ENCODE results near the gene ITGB2. TPM values are rescaled to one million over a fixed set of nuclear protein-coding genes. Genes with fewer than 3 reads are reported as not detected.
A peak's percentile ranks its signal among the peaks of the same experiment; 100 is the strongest.

The ITGB2 gene
- total and polyA plus RNA-seq, 4 donors = 19.2 to 36.7 (median 27.8) TPM

DNA sequence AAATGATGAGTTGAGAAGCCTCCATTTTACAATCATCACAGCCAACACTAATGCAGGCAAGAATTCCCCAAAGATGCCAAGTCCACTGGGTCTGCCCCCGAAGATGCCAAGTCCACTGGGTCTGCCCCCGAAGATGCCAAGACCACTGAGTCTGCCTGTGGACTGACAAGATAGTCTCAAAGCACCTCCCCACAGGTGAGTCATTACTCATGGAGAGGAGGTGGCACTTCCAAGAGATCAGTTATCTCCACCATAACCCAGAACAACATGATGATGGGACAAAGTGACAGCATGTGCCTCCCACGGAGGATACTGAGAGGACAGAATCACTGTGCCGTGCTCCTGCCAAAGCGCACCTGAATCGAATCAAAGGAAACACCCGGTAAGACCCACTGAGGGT, 52.0 kb downstream of the ITGB2 start:
- H3K9me3 ChIP-seq (ENCODE audit: control insufficient read depth, insufficient read depth, low read length) = no peaks in the 10 kb centered on the region
- no peak overlapping the region for H3K27ac ChIP-seq (ENCODE audit: low read depth, low read length)
- no peak for DNase-seq (ENCODE audit: low read depth in 4 of 6, low spot score in 6 of 6)
- H3K4me3 ChIP-seq (ENCODE audit: low read depth, low read length) = no peak overlapping the region
- no peaks in the 10 kb centered on the region for H3K27me3 ChIP-seq (ENCODE audit: control insufficient read depth, insufficient read depth, low read length)
- peaks cover 25% of the 10 kb centered on the region for H3K36me3 ChIP-seq (ENCODE audit: control insufficient read depth, insufficient read depth, low read length)
- 96% methylated on average over 4 of the region's 7 CpGs for WGBS (ENCODE audit: insufficient coverage)
- peaks cover 53% of the 10 kb centered on the region for H3K4me1 ChIP-seq (ENCODE audit: control insufficient read depth, insufficient read depth, low read length)

DNA sequence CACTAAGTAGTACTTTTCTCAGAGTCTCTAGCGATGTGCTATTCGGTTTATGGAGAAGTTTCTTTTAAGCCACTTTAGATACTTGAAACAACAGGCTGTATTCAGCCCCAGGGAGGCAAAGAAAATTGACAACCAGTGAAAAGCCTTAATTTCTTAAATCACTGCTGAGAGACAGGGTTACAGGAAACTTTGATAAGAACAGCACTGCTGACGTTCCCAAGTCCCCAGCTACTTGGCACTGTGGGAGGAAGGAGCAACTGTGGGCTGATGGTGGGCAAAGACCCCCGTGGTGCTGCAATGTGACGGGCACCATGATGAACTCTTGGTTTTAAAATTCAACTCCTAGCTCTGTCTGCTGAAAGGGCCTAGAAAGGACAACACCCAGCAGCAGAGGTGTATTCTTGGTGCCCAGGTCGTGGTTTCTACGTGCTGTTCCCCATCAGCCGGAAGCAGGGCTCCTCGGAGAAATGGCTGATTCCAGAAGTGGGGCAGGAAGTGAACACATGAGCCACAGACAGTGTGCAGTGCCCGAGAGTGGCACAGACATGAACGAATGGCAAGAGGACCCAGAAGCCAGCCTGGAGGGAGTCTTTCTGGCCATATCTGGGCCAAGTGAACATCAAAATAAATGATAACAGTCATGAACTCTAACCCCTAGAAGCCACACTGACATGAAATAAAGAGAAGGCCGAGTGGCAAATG, 52.5 kb downstream of the ITGB2 start:
- H3K4me1 ChIP-seq (ENCODE audit: control insufficient read depth, insufficient read depth, low read length) = peaks cover 53% of the 10 kb centered on the region
- WGBS (ENCODE audit: insufficient coverage) = 60% methylated on average over 9 of the region's 12 CpGs
- peaks cover 29% of the 10 kb centered on the region for H3K36me3 ChIP-seq (ENCODE audit: control insufficient read depth, insufficient read depth, low read length)
- H3K27me3 ChIP-seq (ENCODE audit: control insufficient read depth, insufficient read depth, low read length) = no peaks in the 10 kb centered on the region
- H3K9me3 ChIP-seq (ENCODE audit: control insufficient read depth, insufficient read depth, low read length) = no peaks in the 10 kb centered on the region
- no peak overlapping the region for H3K27ac ChIP-seq (ENCODE audit: low read depth, low read length)
- no peak overlapping the region for H3K4me3 ChIP-seq (ENCODE audit: low read depth, low read length)
- no peak for DNase-seq (ENCODE audit: low read depth in 4 of 6, low spot score in 6 of 6)

DNA sequence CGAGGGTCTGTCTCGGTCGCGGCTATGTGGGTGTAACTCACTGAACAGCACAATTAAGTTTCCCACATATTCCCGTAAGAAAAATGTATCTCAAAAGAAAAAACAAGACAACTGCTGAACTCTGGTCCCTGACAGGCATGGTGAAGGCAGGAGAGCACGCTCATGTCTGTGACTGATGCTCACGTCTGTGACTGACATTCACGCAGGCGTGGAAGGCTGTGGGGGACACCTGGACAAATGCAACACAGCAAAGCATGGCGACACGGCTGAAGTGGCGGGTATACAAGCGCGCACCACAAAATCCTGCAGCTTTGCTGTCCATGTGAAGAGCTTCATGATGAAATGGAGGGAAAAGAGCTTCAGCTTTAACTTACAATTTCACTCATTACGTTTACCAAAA, 53.2 kb downstream of the ITGB2 start:
- no peaks in the 10 kb centered on the region for H3K27me3 ChIP-seq (ENCODE audit: control insufficient read depth, insufficient read depth, low read length)
- H3K4me1 ChIP-seq (ENCODE audit: control insufficient read depth, insufficient read depth, low read length) = peaks cover 50% of the 10 kb centered on the region
- no peak for DNase-seq (ENCODE audit: low read depth in 4 of 6, low spot score in 6 of 6)
- no peak overlapping the region for H3K27ac ChIP-seq (ENCODE audit: low read depth, low read length)
- H3K4me3 ChIP-seq (ENCODE audit: low read depth, low read length) = no peak overlapping the region
- H3K36me3 ChIP-seq (ENCODE audit: control insufficient read depth, insufficient read depth, low read length) = peaks cover 33% of the 10 kb centered on the region
- WGBS (ENCODE audit: insufficient coverage) = 87% methylated on average over 8 of the region's 15 CpGs
- no peaks in the 10 kb centered on the region for H3K9me3 ChIP-seq (ENCODE audit: control insufficient read depth, insufficient read depth, low read length)

DNA sequence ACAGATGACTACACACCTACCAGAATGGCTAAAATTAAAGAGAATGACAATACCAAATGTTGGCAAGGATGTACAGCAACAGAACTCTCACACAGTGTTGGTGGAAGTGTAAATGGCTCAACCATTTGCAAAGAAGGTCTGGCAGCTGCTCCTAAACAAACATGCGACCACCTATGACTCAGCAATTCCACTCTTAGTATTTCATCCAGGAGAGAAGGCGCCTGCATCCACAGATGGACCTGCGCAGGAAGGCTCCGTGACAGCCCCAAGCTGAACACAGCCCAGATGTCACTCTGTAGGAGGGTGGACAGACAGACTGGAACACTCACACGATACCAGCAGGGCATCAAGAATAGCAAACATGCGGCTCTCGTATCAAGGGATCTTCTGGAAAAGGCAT, 53.9 kb downstream of the ITGB2 start:
- peaks cover 39% of the 10 kb centered on the region for H3K36me3 ChIP-seq (ENCODE audit: control insufficient read depth, insufficient read depth, low read length)
- H3K27ac ChIP-seq (ENCODE audit: low read depth, low read length) = no peak overlapping the region
- H3K4me3 ChIP-seq (ENCODE audit: low read depth, low read length) = no peak overlapping the region
- H3K9me3 ChIP-seq (ENCODE audit: control insufficient read depth, insufficient read depth, low read length) = no peaks in the 10 kb centered on the region
- peak in 1 of 6 donors; percentile 32 for DNase-seq (ENCODE audit: low read depth in 4 of 6, low spot score in 6 of 6)
- no peaks in the 10 kb centered on the region for H3K27me3 ChIP-seq (ENCODE audit: control insufficient read depth, insufficient read depth, low read length)
- 44% methylated on average over 2 of the region's 7 CpGs for WGBS (ENCODE audit: insufficient coverage)
- peaks cover 45% of the 10 kb centered on the region for H3K4me1 ChIP-seq (ENCODE audit: control insufficient read depth, insufficient read depth, low read length)

DNA sequence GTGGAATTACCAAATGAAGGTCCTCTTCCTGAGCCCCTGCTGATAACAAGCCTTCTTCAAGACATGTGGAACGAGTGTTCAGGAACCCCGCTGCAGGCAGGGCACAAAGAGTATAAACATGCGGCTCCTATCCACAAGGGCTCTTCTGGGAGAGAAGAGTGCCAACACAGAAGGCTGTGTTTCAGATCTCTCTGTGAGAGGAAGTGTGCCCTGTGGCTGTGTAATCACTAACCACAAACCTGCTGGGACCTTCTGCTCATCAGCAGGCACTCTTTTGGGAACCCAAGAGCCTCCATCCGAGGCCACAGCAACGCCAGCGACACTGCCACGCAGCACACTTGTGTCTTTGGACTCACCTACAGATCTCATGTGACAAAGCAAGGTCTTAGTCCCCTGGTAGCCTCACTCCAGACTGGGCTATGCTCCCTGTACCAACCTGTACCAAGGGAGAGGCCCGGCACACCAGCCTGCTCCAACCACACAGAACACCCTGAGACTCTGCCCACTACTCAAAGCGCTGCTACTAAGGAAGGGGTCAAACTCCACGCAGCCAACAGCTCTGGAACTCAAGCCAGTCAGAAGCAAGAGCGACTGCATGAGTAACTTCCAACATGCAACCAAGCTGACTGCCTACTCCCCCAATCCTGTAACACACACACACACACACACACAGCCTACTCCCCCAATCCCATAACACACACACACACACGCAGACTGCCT, 55.0 kb downstream of the ITGB2 start:
- 72% methylated on average over 9 of the region's 12 CpGs for WGBS (ENCODE audit: insufficient coverage)
- Histone ChIP-seq H3K27me3 (ENCODE audit: control insufficient read depth, insufficient read depth, low read length) (no peaks in the 10 kb centered on the region), H3K27ac (ENCODE audit: low read depth, low read length) (no peak overlapping the region), H3K4me1 (ENCODE audit: control insufficient read depth, insufficient read depth, low read length) (peaks cover 39% of the 10 kb centered on the region), H3K9me3 (ENCODE audit: control insufficient read depth, insufficient read depth, low read length) (no peaks in the 10 kb centered on the region), H3K36me3 (ENCODE audit: control insufficient read depth, insufficient read depth, low read length) (peaks cover 50% of the 10 kb centered on the region), H3K4me3 (ENCODE audit: low read depth, low read length) (no peak overlapping the region)
- DNase-seq (ENCODE audit: low read depth in 4 of 6, low spot score in 6 of 6) = no peak

DNA sequence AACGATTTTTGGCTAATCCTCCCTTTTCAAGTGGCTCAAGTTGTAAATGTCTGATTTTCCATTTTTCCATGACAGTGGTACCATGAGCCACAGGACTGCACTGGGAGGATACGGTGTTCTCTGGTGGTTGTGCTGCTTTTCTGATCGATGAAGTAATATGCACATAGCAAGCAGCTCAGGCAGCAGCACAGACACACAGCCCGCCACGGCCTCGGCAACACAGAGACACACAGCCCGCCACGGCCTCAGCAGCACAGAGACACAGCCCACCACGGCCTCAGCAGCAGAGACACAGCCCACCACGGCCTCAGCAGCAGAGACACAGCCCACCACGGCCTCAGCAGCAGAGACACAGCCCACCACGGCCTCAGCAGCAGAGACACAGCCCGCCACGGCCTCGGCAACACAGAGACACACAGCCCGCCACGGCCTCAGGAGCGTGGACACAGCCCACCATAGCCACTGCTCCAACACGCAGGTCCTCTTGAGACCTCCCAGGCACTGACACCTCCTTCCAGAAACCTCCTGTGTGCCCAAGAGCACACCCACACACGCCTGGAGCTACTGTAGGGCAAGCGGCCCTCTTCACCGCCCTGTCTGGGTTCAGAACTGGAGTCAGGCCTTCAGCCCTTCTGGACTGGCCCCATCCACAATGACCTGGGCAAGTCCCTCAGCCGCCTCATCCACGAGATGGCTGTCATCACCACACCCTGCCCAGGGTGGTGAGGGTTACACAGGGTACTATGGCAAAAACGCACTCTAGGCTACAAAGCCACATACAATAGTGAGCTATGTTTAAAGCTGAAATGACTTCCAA, 57.6 kb downstream of the ITGB2 start:
- whole genome bisulfite sequencing (ENCODE audit: insufficient coverage) = 93% methylated on average over 22 of the region's 25 CpGs
- Histone ChIP-seq H3K36me3 (ENCODE audit: control insufficient read depth, insufficient read depth, low read length) (peaks cover 74% of the 10 kb centered on the region), H3K27me3 (ENCODE audit: control insufficient read depth, insufficient read depth, low read length) (no peaks in the 10 kb centered on the region), H3K4me1 (ENCODE audit: control insufficient read depth, insufficient read depth, low read length) (peaks cover 17% of the 10 kb centered on the region), H3K9me3 (ENCODE audit: control insufficient read depth, insufficient read depth, low read length) (no peaks in the 10 kb centered on the region), H3K4me3 (ENCODE audit: low read depth, low read length) (no peak overlapping the region), H3K27ac (ENCODE audit: low read depth, low read length) (no peak overlapping the region)
- DNase-seq (ENCODE audit: low read depth in 4 of 6, low spot score in 6 of 6) = no peak

DNA sequence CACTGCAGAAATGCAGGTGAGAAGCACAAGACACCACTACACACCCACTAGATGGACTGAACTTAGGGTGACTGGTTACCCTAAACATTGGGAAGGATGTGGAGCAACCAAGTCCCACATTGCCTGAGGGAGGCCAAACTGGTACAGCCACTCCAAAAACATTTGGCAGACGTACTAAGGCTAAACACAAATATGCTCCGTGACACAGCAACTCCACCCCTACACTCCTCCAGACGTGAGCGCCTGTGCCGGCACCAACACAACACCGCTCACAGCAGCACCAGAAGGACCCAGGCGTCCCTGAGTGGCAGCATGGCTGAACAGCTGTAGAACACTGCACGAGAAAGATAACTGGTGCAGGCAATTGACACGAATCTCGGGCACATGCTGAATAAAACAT, 61.9 kb downstream of the ITGB2 start:
- no peak for DNase-seq (ENCODE audit: low read depth in 4 of 6, low spot score in 6 of 6)
- Histone ChIP-seq H3K36me3 (ENCODE audit: control insufficient read depth, insufficient read depth, low read length) (peaks cover 88% of the 10 kb centered on the region), H3K4me1 (ENCODE audit: control insufficient read depth, insufficient read depth, low read length) (peaks cover 4% of the 10 kb centered on the region), H3K4me3 (ENCODE audit: low read depth, low read length) (no peak overlapping the region), H3K27ac (ENCODE audit: low read depth, low read length) (no peak overlapping the region), H3K27me3 (ENCODE audit: control insufficient read depth, insufficient read depth, low read length) (no peaks in the 10 kb centered on the region), H3K9me3 (ENCODE audit: control insufficient read depth, insufficient read depth, low read length) (no peaks in the 10 kb centered on the region)
- WGBS (ENCODE audit: insufficient coverage) = 93% methylated on average over 10 of the region's 10 CpGs

DNA sequence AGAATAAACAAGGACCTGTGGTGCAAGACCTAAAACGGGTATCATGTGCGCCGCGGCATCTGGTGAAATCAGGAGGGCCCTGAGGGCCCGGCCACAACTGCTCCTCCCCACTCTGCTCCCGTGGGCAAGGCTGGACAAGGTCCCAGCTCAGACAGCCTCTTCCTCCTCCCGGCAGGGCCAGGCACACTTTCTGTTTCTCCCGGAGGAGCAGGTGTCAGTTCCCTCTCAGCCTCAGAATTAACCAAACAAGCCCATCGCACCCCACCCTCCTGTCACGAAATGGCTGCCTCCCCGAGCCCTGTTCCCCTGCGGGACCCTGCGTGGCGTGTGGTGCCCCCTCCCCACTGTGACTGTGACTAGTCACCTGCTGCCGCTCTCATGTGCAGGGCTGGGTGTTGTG, 62.4 kb downstream of the ITGB2 start:
- H3K27ac ChIP-seq (ENCODE audit: low read depth, low read length) = no peak overlapping the region
- no peaks in the 10 kb centered on the region for H3K9me3 ChIP-seq (ENCODE audit: control insufficient read depth, insufficient read depth, low read length)
- DNase-seq (ENCODE audit: low read depth in 4 of 6, low spot score in 6 of 6) = no peak
- no peaks in the 10 kb centered on the region for H3K27me3 ChIP-seq (ENCODE audit: control insufficient read depth, insufficient read depth, low read length)
- 86% methylated on average over 15 of the region's 15 CpGs for WGBS (ENCODE audit: insufficient coverage)
- H3K36me3 ChIP-seq (ENCODE audit: control insufficient read depth, insufficient read depth, low read length) = peaks cover 90% of the 10 kb centered on the region
- no peak overlapping the region for H3K4me3 ChIP-seq (ENCODE audit: low read depth, low read length)
- H3K4me1 ChIP-seq (ENCODE audit: control insufficient read depth, insufficient read depth, low read length) = peaks cover 4% of the 10 kb centered on the region

DNA sequence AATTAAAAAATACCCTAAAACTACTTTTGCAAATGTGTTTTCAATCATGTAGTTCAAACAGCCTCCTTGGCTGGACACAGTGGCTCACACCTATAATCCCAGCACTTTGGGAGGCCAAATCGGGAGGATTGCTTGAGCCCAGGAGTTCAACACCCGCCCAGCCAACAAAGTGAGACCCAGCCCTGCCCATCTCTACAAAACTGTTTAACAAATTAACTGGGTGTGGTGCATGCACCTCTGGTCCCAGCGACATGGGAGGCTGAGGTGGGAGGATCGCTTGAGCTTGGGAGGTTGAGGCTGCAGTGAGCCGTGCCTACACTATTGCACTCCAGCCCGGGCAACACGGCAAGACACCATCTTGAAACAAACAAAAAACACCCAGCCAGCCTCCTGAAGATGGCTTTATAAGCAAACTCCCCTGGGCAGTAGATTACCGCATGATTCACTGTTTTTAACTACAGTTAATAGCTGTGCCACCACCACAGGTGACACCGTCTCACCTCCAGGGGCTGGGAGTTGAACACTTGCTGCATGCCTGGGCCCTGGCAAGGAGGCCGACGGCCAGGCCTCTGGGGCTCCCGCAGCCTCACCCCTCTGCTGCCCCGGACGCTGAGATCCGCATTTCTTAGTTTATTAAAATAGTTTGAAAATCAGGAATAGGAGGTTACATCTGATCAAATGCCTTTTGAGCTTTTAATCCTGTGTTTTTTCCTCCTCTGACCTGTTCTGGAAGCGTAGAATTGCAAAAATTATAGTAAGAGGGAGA, 63.4 kb downstream of the ITGB2 start:
- no peak for DNase-seq (ENCODE audit: low read depth in 4 of 6, low spot score in 6 of 6)
- H3K36me3 ChIP-seq (ENCODE audit: control insufficient read depth, insufficient read depth, low read length) = peaks cover 90% of the 10 kb centered on the region
- H3K9me3 ChIP-seq (ENCODE audit: control insufficient read depth, insufficient read depth, low read length) = no peaks in the 10 kb centered on the region
- H3K4me3 ChIP-seq (ENCODE audit: low read depth, low read length) = no peak overlapping the region
- 94% methylated on average over 4 of the region's 16 CpGs for WGBS (ENCODE audit: insufficient coverage)
- peaks cover 4% of the 10 kb centered on the region for H3K4me1 ChIP-seq (ENCODE audit: control insufficient read depth, insufficient read depth, low read length)
- no peaks in the 10 kb centered on the region for H3K27me3 ChIP-seq (ENCODE audit: control insufficient read depth, insufficient read depth, low read length)
- no peak overlapping the region for H3K27ac ChIP-seq (ENCODE audit: low read depth, low read length)

All from spinal cord (tissue), 10 donors.